Measurements from ENCODE around the gene CDPF1. TPM values are rescaled to one million over a fixed set of nuclear protein-coding genes. Genes with fewer than 3 reads are reported as not detected.

Gene CDPF1
- 20.9 TPM for total RNA-seq

GRCh38 chr22:46250035-46250782 is at the start of gene CDPF1:
CDPF1 (minus strand) TSS chr22:46250293; CDS start chr22:46248284, 2,009 bp downstream.
- DNase-seq = peak; percentile 94

GRCh38 chr22:46299101-46299500 is 49.0 kb upstream of the CDPF1 start:
- no peak for DNase-seq

- DNase-seq = peak; percentile 31
Observed at GRCh38 chr22:46297151-46297812, 47.2 kb upstream of the CDPF1 start.

DNA sequence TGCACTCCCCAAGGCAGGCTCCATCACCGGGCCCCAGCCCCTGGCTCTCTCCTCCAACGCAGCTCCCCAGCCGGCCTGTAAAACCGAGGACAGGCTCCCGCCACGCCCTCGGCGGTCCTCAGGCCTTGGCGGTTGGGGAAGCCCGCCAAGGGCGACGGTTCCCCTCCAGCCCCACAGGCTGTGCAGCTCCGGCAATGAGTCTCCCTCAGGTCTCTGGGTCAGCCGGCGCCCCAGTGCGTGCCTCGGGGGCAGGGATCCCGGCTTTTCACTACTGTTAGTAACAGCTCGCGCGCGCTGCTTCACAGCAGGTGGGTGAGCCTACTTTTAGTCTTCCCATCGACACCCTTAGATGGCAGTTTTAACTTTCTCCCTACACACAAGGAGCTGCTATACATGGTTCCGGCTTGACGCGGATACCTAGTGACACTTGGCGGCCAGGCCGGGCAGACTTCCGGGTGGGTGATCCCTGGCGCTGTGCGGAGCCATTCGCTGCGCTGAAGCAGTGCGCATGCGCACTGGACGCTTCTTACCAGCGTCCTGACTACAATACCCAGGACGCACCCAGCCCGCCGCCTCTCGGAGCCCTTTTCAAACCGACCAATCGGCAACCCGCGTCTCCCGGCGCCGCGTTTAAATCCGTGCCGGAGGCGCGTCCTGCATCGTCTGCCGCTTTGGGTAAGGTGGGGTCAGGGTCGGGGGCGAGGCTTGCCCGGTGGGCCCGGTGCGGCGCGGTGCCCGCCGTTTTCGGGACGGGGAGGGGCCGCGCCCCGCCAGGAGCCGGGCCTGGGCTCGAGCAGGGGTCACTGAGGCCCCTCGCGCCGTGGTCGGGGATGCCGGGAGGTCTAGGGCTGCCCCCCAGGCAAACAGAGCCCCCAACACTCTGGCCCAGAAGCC is 46.4 kb upstream of the CDPF1 start, which contains the start of gene GTSE1:
Gene GTSE1, plus strand, starts transcription at position 614 of the 894 bp plus-strand sequence. CDS start 531 bp downstream, outside the sequence.
- peak; percentile 99 for DNase-seq

DNA sequence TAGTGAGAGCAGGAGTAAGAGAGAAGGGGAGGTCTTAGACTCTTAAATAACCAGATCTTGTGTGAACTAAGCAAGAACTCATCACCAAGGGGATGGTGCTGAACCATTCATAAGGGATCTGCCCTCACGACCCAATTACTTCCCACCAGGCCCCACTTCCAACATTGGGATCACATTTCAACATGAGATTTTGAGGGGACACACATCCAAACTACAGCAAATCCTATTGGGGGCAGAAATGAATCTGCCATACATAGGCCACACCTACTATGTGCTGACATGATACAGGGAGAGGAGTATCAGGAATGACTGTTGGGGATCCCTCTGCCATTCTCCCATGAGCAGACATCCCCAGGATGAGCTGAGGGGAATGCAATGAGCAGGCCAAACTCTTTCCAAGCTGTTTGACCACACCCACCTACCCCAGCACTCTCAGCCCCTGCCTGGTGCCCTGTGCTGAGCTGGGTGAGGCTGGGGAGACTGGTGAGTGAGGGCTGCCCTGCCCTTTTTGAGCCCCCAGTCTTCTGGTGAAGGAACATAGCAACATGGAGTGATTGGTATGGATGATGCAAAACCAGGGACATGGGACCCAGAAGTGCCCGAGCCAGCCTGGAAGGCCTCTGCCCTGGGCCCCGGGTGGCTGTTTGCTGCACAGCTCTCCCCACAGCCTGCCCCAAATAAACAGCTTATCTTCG is 45.3 kb upstream of the CDPF1 start:
- no peak for DNase-seq

DNA sequence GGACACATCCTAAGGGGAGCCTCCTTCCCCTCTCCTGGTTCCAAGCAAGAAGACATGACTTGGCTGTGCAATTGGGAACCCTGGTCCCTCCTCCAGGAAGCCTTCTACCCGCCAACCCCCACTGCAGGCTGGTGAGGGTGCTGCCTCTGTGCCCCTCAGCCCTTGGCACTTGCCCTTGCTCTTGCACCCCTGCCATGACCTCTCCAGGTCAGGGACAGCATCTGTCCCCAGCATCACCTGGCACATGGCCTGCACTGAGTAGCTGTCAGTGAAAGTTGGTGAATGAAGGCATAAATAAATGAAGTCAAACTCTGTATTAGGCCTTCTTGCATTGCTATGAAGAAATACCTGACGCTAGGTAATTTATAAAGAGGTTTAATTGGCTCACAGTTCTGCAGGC is 44.7 kb upstream of the CDPF1 start:
- no peak for DNase-seq

DNA sequence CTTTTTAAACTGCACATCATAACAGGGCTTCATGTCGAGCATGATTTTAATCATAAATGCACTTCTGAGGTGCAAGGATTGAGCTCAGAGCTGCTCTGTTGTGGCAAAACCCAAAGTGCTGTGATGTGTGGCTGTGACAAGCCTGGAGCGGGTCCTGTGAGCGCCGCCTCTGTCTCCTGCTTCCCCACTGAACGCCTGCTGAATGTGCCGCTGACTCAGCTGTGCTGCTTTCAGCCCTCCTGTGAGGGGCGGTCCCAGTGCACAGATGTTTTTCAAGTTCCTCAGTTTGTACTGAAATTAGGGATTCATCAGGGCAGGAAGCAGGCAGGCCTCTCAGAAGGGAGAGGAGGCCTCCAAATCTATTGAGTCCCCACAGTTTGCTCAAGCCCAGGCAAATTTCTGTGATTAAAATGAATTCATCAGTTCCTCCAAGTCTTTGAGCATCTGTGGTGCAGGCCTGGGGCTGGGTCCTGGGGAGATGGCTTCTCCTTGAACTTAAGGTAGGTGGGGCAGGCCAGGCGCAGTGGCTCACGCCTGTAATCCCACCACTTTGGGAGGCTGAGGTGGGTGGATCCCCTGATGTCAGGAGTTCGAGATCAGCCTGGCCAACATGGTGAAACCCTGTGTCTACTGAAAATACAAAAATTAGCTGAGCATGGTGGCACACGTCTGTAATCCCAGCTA is 43.6 kb upstream of the CDPF1 start:
- DNase-seq = peak; percentile 25

DNA sequence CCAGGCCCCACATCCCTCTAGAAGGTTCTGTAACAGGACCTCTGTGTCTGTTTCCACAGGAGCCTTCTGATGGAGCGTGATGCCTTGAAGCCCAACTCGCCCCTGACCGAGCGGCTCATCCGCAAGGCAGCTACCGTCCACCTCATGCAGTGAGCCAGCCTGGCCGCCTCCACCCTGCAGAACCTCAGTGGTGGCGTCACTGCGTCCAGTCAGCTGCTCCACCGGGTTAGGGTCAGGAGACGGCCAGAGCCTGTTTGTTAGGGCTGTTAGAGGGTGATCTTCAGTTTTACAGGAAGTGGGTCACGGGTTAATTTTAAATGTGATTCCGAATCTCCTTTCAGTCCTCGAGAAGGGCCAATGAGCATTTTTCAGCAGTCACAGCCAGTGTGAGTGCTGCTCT is 42.6 kb upstream of the CDPF1 start:
- no peak for DNase-seq

GRCh38 chr22:46292173-46292572 is 42.1 kb upstream of the CDPF1 start:
- no peak for DNase-seq

GRCh38 chr22:46290843-46291785 is 41.0 kb upstream of the CDPF1 start:
- DNase-seq = no peak

- no peak for DNase-seq
Observed at GRCh38 chr22:46290121-46290842, 40.2 kb upstream of the CDPF1 start.

DNA sequence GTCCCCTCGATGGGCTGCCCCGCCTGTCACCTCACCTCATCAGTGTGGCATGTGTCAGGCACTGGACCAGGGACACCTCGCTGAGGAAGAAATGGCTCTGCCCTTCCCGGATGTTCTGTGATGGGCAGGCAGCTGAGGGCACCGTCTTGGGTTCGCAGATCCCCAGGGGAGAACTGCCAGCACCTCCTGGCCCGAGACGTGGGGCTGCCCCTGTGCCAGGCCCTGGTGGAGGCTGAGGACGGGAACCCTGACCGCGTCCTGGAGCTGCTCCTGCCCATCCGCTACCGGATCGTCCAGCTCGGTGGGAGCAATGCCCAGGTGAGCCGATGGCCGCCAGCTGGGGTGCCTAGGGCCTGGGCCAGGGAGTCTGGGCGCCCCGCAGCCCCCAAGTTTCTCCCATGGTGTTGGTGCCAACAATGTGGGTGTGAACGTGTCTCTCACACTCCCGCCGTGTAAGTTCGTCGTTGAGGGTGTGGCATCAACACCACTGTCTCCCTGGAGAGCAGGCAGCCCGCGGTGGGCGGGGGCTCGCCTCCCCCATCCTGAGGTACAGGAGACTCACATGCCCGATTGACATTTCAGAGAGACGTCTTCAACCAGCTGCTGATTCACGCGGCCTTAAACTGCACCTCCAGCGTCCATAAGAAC is 39.3 kb upstream of the CDPF1 start:
- DNase-seq = no peak

DNA sequence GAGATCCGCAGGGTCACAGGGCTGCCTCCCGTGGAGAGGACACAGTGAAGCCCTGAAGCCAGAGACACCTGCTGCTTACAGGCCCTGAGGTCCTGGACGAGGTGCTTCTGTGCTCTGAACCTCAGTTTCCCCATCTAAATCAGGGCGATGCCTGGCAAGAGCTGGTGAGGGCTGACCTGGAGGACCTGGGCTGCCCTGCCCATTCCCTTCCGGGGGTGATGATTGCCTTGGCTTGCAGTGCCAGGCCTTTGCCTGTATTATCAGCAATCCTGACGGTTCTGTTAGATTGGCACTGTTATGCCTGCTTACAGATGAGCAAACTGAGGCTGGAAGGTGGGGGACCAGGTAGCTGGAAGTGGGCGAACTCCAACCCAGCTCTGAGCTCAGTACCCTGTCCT is 38.8 kb upstream of the CDPF1 start:
- no peak for DNase-seq

DNA sequence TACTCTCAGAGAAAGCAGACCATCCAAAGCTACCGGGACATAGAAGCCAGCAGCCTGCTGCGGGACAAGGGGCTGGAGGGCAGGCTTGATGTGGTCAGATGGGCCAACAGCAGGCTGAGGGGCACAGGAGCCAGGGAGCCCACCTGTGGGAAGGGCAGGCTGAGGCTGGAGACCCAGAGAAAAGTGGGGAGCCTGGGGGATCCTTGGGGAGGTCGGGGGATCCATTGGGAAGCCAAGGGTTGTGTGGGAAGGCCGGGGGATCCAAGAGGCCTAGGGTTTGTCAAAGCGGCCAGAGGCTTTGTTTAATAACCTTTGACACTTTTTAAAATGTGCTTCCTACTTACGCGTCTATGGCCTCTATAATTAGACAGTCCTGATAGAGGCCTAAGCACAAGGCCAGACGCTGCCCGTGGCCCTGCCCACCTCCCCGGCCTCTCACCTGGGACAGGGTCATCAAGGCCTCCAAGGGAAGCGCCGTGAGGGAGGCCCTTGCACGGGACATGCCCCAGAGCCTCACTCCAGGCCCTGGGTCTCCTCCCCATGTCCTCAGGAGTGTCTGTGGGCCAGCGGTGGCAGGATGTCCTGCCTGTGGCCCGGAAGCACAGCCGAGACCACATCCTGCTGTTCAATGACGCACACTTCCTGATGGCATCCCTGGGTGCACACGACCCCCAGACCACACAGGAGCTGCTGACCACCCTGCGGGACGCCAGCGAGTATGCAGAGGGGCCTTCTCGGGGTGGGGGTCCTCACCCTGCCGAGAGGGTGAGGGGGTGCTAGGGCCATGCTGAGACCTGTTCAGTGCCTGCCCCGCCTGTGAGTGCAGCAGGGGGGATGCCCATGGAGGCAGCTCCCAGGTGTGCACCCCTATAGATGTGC is 38.0 kb upstream of the CDPF1 start:
- DNase-seq = no peak

- no peak for DNase-seq
Observed at GRCh38 chr22:46286941-46287872, 37.1 kb upstream of the CDPF1 start.

- DNase-seq = no peak
Observed at GRCh38 chr22:46286006-46286405, 35.9 kb upstream of the CDPF1 start.
